Measurements from ENCODE around the gene CD209.
"Not testable (repeated sequence)": the region's sequence is repeated elsewhere in the genome, so short reads cannot be mapped to it uniquely, and the experiment has no call there.

The CD209 gene

DNA sequence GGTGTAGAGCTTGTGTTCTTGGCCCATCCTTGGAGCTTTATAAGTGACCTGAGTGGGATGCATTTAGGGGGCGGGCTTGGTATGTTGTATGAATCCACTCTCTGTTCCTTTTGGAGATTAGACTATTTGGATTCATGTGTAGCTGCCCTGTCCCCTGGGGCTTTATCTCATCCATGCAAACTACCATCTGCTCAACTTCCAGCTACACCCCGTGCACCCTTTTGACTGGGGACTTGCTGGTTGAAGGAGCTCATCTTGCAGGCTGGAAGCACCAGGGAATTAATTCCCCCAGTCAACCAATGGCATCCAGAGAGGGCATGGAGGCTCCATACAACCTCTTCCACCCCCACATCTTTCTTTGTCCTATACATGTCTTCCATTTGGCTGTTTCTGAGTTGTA lies 21.8 kb upstream of the CD209 start:
- H3K4me3 ChIP-seq (ENCODE audit: low read length): no peak overlapping the region
- TF ChIP-seq, protein P1, sequence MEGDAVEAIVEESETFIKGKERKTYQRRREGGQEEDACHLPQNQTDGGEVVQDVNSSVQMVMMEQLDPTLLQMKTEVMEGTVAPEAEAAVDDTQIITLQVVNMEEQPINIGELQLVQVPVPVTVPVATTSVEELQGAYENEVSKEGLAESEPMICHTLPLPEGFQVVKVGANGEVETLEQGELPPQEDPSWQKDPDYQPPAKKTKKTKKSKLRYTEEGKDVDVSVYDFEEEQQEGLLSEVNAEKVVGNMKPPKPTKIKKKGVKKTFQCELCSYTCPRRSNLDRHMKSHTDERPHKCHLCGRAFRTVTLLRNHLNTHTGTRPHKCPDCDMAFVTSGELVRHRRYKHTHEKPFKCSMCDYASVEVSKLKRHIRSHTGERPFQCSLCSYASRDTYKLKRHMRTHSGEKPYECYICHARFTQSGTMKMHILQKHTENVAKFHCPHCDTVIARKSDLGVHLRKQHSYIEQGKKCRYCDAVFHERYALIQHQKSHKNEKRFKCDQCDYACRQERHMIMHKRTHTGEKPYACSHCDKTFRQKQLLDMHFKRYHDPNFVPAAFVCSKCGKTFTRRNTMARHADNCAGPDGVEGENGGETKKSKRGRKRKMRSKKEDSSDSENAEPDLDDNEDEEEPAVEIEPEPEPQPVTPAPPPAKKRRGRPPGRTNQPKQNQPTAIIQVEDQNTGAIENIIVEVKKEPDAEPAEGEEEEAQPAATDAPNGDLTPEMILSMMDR (IDR thresholded peaks at IDR 0.05; ENCODE audit: insufficient read depth, low read depth, low read length, missing control alignments): no peak
- DNase-seq (ENCODE audit: low read depth): no peak

DNA sequence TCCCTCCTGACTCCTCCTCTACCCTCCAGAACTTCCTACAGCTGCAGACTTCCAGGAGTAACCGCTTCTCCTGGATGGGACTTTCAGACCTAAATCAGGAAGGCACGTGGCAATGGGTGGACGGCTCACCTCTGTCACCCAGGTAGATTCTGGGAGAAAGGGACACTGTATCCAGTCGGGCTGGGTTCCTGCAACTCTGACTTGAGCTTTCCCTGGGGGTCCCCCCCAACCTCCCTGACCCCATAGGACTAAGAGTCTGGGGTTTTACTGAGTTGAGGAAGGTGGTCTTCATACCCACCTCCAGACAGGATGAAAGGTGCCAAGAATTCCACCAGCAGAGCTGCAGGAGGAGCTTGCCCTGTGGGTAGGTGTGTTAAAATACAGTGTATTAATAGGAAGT lies 20.2 kb upstream of the CD209 start:
- DNase-seq (ENCODE audit: low read depth): no peak
- H3K4me3 ChIP-seq (ENCODE audit: low read length): no peak overlapping the region
- TF ChIP-seq, protein P1 (IDR thresholded peaks at IDR 0.05; ENCODE audit: insufficient read depth, low read depth, low read length, missing control alignments): no peak

DNA sequence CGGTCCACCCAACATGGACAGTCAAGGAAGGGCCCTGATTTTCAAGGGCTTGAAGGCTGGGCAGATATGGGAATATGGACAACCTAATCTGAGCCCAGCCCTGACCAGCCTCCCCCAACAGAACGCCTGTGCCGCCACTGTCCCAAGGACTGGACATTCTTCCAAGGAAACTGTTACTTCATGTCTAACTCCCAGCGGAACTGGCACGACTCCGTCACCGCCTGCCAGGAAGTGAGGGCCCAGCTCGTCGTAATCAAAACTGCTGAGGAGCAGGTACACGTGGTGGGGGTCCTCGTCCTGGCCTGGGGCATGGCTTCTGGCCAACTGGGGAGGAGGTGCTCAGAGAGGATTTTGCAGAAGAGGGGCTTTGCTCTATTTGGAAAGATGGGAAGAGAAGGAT lies 19.2 kb upstream of the CD209 start:
- TF ChIP-seq, protein P1 (IDR thresholded peaks at IDR 0.05; ENCODE audit: insufficient read depth, low read depth, low read length, missing control alignments): no peak
- no peak overlapping the region for H3K4me3 ChIP-seq (ENCODE audit: low read length)
- DNase-seq (ENCODE audit: low read depth): no peak

DNA sequence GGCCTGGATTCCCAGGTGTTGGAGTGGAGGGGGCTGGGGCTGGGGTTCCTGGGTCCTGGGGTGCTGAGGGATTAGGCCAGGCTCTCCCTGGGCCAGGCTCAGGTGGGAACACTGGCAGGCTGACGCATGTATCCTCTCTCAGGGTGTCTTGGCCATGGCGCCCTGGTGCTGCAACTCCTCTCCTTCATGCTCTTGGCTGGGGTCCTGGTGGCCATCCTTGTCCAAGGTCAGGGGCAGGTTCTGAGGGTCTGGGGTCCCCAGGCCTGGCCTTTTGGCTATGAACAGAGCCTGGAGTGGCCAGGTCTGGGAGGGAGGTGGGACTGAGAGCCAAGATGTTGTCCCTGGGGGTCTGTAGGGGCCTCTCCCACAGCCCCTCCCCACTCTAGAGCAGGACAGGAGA lies 17.7 kb upstream of the CD209 start:
- DNase-seq (ENCODE audit: low read depth); H3K4me3 ChIP-seq (ENCODE audit: low read length): not testable (repeated sequence)

DNA sequence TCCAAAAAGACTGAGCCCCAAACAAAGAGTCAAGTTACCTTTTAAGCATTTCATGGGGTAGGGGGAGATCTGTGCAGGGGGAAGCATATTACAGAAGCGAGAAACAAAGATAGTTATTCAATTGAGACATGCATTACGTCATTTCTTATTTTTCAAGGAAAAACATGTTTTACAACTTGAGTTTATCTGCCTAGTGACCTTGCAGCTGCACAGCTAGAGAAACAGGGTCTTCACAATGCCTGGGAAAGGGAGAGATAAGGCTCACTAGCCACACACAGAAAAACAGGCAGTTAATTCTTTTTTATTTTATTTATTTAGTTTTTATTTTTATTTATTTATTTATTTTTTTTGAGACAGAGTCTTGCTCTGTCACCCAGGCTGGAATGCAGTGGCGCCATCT lies 16.8 kb upstream of the CD209 start:
- DNase-seq (ENCODE audit: low read depth); H3K4me3 ChIP-seq (ENCODE audit: low read length): not testable (repeated sequence)

DNA sequence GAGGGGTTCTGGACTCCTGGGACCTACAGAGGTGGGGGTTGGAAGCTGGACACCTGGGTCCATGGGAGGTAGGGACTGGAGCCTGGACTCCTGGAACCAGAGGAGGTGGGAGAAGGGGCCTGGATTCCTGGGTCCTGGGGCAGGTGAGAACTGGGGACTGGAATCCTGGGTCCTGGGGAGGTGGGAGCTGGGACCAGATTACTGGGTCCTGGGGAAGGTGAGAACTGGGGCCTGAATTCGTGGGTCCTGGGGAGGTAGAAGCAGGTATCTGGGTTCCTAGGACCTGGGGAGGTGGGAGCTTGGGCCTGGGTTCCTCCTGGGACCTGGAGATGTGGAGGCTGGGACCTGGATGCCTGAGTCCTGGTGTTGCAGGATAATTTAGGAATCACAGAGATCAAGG lies 16.4 kb upstream of the CD209 start:
- DNase-seq (ENCODE audit: low read depth): no peak
- TF ChIP-seq, protein P1 (IDR thresholded peaks at IDR 0.05; ENCODE audit: insufficient read depth, low read depth, low read length, missing control alignments): no peak
- H3K4me3 ChIP-seq (ENCODE audit: low read length): no peak overlapping the region

DNA sequence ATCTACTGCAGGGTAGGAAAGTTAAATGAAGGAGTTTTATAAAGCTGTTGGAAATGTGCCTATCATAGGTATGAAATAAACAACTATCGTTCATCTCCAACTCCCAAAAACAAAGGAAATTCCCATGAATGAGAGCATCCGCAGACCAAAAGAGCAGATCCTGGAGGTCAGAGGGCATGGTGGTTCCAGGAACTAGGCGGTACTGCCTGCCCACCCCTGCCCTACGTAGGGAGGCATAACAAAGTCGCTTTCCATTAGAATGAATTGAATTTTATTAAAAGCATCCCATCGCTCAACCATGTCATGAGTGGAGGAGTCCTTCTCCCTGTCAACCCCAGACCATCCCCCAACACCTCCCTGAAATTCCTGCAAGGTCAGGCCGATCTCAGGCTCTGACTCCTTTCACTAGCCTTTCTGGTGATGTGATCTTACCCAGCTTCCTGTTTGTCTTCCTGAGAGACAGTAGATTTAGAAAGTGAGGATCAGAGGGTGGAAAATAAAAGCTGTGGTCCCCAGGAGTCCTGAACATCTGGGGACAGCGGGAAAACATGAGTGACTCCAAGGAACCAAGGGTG lies 15.5 kb upstream of the CD209 start, which contains the start of gene CLEC4M:
Gene CLEC4M (plus strand): TSS at position 525 of the 575 bp plus-strand sequence. CDS start 24 bp downstream, at position 549.
- TF ChIP-seq, protein P1 (IDR thresholded peaks at IDR 0.05; ENCODE audit: insufficient read depth, low read depth, low read length, missing control alignments): no peak
- no peak for DNase-seq (ENCODE audit: low read depth)
- no peak within 1 kb of the TSS for H3K4me3 ChIP-seq (ENCODE audit: low read length)

DNA sequence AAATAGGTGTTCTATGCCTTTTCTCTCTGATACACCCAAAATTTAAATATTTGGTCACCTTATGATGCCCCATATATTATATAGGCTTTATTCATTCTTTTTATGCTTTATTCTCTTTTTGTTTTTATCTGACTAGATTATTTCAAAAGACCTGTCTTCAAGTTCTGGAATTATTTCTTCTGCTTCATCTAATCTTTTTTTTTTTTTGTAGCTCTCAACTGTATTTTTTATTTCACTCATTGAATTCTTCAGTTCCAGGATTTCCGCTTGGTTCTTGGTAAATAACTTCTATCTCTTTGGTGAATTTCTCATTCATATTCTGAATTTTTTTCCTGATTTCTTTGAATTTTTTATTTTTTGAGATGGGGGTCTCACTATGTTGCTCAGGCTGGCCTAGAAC lies 11.8 kb upstream of the CD209 start:
- H3K4me3 ChIP-seq (ENCODE audit: low read length): no peak overlapping the region
- TF ChIP-seq, protein P1 (IDR thresholded peaks at IDR 0.05; ENCODE audit: insufficient read depth, low read depth, low read length, missing control alignments): no peak
- DNase-seq (ENCODE audit: low read depth): no peak
